NCI-H2227 treated with DMSO at 0.1 percent for 48 hours (cell line): ENCODE results near the gene KRT3.
A peak's percentile ranks its signal among the peaks of the same experiment; 100 is the strongest.

Experiments used
- DNase-seq: peaks from one replicate; lab custom pipeline; 2025; lab: John Stamatoyannopoulos, UW

KRT3 gene

GRCh38 chr12:52795694-52796428 is at the start of gene KRT3:
Gene KRT3, minus strand, starts transcription at chr12:52796117. Its CDS starts 75 bp downstream, at chr12:52796042.
- no peak for DNase-seq

GRCh38 chr12:52844386-52844785 is 48.5 kb upstream of the KRT3 start:
- no peak for DNase-seq

GRCh38 chr12:52839436-52840105 is 43.7 kb upstream of the KRT3 start:
- DNase-seq = no peak

GRCh38 chr12:52838609-52839435 is 42.9 kb upstream of the KRT3 start:
- peak; percentile 18 for DNase-seq

- no peak for DNase-seq
These were observed 42.1 kb upstream of the KRT3 start for GRCh38 chr12:52837781-52838608.

GRCh38 chr12:52837413-52837741 is 41.5 kb upstream of the KRT3 start:
- no peak for DNase-seq

- DNase-seq = no peak
These were observed 40.8 kb upstream of the KRT3 start for GRCh38 chr12:52836491-52837412.

GRCh38 chr12:52836042-52836466 is 40.1 kb upstream of the KRT3 start:
- no peak for DNase-seq

- DNase-seq = no peak
These were observed 39.5 kb upstream of the KRT3 start for GRCh38 chr12:52835271-52836041.

- no peak for DNase-seq
These were observed 38.7 kb upstream of the KRT3 start for GRCh38 chr12:52834727-52835001.

- no peak for DNase-seq
These were observed 38.2 kb upstream of the KRT3 start, which contains the start of gene KRT79 for GRCh38 chr12:52833922-52834726. Gene KRT79, minus strand, starts transcription at chr12:52834311. Its CDS starts 51 bp downstream, at chr12:52834260.

- DNase-seq = no peak
These were observed 37.3 kb upstream of the KRT3 start for GRCh38 chr12:52832985-52833905.

- no peak for DNase-seq
These were observed 36.5 kb upstream of the KRT3 start for GRCh38 chr12:52832451-52832850.

- DNase-seq = no peak
These were observed 35.3 kb upstream of the KRT3 start for GRCh38 chr12:52831251-52831650.

GRCh38 chr12:52829986-52830770 is 34.3 kb upstream of the KRT3 start:
- DNase-seq = no peak

- no peak for DNase-seq
These were observed 32.7 kb upstream of the KRT3 start for GRCh38 chr12:52828591-52829021.

- no peak for DNase-seq
These were observed 32.2 kb upstream of the KRT3 start for GRCh38 chr12:52828156-52828555.
